ENCODE results near the gene PCSK4. TPM values are rescaled to one million over a fixed set of nuclear protein-coding genes. Genes with fewer than 3 reads are reported as not detected.

Gene PCSK4
- total RNA-seq, 1 experiment from 2014 or later = 0.96 TPM

DNA sequence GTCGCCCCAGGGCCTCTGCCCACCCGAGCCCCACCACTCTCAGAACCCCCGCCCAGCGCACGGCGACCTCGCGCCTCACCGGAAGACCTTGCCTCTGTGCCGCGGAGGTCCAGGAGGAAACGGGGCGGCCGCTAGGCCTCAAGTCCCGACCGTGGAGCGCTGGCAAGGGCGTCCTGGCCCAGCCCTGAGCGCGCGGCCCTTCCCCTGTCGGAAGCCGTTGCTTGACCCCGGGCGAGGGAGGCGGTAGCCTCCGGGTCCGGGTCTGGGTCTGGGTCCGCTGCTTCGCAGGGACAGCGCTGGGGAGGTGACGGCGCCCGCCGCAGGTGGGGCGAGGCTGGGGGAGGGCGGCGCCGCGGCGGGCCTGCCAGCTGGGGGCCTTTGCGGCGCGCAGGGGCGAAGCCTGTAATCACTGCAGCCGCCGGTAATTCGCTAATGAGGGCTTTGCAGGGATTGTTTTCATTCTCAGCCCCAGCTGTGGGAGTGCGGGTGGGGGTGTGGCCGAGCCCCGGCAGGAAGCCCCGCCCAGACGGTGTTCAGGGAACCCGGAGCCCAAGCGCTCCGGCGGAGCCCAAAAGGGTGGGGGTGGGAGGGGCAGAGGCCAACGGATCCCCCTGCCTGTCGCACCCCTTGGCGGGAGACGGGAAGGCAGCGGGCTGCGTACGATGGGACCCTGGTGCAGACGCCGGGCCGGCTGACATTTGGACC, 19.7 kb downstream of the PCSK4 start:
- DNase-seq (ENCODE audit: low read depth) = no peak

DNA sequence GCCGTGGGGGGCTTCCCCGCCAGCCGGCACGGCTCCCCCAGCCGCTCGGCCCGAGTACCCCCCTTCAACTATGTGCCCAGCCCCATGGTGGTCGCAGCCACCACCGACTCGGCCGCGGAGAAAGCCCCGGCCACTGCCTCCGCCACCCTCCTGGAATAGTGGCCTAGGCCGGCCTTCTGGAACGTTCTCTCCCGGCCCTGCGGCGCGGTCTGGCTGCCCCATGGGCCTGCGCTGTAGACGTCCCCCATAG, 20.2 kb downstream of the PCSK4 start:
- no peak for DNase-seq (ENCODE audit: low read depth)

DNA sequence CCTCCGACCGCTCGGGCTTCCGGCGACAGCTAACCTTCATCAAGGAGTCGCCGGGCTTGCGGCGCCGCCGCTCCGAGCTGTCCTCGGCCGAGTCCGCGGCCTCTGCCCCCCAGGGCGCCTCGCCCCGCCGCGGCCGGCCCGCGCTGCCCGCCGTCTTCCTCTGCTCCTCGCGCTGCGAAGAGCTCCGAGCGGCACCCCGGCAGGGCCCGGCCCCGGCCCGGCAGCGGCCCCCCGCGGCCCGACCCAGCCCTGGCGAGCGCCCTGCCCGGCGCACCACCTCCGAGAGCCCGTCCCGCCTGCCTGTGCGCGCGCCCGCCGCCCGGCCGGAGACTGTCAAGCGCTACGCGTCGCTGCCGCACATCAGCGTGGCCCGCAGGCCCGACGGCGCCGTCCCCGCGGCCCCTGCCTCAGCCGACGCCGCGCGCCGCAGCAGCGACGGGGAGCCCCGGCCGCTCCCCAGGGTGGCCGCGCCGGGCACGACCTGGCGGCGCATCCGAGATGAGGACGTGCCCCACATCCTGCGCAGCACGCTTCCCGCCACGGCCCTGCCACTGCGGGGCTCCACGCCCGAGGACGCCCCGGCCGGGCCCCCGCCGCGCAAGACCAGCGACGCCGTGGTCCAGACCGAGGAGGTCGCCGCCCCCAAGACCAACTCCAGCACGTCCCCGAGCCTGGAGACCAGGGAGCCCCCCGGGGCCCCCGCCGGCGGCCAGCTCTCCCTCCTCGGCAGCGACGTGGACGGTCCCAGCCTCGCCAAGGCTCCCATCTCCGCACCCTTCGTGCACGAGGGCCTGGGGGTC, 20.7 kb downstream of the PCSK4 start:
- DNase-seq (ENCODE audit: low read depth) = no peak

DNA sequence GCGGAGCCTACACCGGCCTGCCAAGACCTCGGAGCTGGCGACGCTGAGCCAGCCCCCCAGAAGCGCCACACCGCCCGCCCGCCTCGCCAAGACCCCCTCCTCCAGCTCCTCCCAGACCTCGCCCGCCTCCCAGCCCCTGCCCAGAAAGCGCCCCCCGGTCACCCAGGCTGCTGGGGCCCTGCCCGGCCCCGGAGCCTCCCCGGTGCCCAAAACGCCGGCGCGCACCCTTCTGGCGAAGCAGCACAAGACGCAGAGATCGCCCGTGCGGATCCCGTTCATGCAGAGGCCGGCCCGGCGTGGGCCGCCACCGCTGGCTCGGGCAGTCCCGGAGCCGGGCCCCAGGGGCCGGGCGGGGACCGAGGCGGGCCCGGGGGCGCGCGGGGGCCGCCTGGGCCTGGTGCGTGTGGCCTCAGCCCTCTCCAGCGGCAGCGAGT, 21.3 kb downstream of the PCSK4 start:
- no peak for DNase-seq (ENCODE audit: low read depth)

DNA sequence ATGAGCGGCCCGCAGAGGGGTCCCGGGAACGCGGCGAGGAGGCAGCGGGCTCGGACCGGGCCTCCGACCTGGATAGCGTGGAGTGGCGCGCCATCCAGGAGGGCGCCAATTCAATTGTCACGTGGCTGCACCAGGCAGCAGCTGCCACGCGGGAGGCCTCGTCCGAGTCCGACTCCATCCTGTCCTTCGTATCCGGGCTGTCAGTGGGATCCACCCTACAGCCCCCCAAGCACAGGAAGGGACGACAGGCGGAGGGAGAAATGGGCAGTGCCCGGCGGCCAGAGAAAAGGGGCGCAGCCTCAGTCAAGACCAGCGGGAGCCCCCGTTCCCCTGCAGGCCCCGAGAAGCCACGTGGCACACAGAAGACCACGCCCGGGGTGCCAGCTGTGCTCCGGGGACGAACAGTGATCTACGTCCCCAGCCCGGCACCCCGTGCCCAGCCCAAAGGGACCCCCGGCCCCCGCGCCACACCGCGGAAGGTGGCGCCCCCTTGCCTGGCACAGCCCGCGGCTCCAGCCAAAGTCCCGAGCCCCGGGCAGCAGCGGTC, 21.8 kb downstream of the PCSK4 start:
- DNase-seq (ENCODE audit: low read depth) = no peak

DNA sequence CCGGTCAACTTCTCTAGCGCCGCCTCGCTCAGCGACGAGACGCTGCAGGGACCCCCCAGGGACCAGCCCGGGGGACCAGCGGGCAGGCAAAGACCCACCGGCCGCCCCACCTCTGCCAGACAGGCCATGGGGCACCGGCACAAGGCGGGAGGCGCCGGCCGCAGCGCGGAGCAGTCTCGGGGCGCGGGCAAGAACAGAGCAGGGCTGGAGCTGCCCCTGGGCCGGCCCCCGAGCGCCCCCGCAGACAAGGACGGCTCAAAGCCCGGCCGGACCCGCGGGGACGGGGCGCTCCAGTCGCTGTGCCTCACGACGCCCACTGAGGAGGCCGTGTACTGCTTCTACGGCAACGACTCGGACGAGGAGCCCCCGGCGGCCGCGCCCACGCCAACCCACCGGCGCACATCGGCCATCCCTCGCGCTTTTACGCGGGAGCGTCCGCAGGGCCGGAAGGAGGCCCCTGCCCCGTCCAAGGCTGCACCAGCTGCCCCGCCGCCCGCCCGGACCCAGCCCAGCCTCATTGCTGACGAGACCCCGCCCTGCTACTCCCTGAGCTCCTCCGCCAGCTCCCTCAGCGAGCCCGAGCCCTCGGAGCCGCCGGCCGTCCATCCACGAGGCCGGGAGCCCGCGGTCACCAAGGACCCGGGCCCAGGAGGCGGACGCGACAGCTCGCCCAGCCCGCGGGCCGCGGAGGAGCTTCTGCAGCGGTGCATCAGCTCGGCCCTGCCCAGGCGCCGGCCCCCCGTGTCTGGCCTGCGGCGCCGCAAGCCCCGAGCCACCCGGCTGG, 22.5 kb downstream of the PCSK4 start:
- DNase-seq (ENCODE audit: low read depth) = no peak

DNA sequence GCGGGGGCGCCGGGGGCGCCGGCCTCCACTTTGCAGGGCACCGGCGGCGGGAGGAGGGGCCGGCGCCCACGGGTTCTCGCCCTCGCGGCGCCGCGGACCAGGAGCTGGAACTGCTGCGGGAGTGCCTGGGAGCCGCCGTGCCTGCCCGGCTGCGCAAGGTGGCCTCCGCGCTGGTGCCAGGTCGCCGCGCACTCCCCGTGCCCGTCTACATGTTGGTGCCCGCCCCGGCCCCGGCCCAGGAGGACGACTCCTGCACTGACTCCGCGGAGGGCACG, 23.0 kb downstream of the PCSK4 start:
- no peak for DNase-seq (ENCODE audit: low read depth)

DNA sequence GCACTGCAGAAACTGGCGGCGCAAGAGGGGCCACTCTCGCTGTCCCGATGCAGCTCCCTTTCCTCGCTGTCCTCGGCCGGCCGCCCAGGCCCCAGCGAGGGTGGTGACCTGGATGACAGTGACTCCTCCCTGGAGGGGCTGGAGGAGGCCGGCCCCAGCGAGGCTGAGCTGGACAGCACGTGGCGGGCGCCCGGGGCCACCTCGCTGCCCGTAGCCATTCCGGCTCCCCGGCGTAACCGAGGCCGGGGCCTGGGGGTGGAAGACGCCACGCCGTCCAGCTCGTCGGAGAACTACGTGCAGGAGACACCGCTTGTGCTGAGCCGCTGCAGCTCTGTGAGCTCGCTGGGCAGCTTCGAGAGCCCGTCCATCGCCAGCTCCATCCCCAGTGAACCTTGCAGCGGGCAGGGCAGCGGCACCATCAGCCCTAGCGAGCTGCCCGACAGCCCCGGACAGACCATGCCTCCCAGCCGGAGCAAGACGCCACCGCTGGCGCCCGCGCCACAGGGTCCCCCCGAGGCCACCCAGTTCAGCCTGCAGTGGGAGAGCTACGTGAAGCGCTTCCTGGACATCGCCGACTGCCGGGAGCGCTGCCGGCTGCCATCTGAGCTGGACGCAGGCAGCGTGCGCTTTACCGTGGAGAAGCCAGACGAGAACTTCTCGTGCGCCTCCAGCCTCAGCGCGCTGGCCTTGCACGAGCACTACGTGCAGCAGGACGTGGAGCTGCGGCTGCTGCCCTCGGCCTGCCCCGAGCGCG, 23.5 kb downstream of the PCSK4 start:
- no peak for DNase-seq (ENCODE audit: low read depth)

DNA sequence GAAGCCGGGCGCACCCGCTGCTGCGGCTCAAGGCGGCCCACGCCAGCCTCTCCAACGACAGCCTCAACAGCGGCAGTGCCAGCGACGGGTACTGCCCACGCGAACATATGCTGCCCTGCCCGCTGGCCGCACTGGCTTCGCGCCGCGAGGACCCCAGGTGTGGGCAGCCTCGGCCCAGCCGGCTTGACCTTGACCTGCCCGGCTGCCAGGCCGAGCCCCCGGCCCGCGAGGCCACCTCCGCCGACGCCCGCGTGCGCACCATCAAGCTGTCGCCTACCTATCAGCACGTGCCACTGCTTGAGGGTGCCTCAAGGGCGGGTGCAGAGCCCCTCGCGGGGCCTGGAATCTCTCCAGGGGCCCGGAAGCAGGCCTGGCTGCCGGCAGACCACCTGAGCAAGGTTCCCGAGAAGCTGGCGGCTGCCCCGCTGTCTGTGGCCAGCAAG, 24.1 kb downstream of the PCSK4 start:
- DNase-seq (ENCODE audit: low read depth) = no peak

DNA sequence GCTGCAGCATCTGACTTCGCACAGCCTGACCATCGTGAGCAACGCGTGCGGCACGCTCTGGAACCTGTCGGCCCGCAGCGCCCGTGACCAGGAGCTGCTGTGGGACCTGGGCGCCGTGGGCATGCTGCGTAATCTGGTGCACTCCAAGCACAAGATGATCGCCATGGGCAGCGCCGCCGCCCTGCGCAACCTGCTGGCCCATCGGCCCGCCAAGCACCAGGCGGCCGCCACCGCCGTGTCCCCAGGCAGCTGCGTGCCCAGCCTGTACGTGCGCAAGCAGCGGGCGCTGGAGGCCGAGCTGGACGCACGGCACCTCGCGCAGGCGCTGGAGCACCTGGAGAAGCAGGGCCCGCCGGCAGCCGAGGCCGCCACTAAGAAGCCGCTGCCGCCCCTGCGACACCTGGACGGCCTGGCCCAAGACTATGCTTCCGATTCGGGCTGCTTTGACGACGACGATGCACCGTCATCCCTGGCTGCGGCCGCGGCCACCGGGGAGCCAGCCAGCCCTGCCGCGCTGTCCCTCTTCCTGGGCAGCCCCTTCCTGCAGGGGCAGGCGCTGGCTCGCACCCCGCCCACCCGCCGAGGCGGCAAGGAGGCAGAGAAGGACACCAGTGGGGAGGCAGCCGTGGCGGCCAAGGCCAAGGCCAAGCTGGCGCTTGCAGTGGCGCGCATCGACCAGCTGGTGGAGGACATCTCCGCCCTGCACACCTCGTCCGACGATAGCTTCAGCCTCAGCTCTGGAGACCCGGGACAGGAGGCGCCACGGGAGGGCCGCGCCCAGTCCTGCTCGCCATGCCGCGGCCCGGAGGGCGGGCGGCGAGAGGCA, 24.7 kb downstream of the PCSK4 start:
- DNase-seq (ENCODE audit: low read depth) = no peak

DNA sequence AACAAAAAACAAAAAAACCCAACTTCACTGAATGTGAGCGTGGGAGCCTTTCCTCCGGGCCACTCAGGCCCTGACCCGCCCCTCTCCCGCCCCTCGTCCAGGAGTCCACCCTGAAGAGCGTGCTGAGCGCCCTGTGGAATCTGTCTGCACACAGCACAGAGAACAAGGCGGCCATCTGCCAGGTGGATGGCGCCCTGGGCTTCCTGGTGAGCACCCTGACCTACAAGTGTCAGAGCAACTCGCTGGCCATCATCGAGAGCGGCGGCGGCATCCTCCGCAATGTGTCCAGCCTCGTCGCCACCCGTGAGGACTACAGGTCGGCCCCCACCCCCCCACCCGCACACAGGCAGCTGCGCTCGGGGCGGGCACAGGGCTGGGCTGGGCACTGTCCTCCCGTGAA, 28.3 kb downstream of the PCSK4 start:
- DNase-seq (ENCODE audit: low read depth) = no peak

DNA sequence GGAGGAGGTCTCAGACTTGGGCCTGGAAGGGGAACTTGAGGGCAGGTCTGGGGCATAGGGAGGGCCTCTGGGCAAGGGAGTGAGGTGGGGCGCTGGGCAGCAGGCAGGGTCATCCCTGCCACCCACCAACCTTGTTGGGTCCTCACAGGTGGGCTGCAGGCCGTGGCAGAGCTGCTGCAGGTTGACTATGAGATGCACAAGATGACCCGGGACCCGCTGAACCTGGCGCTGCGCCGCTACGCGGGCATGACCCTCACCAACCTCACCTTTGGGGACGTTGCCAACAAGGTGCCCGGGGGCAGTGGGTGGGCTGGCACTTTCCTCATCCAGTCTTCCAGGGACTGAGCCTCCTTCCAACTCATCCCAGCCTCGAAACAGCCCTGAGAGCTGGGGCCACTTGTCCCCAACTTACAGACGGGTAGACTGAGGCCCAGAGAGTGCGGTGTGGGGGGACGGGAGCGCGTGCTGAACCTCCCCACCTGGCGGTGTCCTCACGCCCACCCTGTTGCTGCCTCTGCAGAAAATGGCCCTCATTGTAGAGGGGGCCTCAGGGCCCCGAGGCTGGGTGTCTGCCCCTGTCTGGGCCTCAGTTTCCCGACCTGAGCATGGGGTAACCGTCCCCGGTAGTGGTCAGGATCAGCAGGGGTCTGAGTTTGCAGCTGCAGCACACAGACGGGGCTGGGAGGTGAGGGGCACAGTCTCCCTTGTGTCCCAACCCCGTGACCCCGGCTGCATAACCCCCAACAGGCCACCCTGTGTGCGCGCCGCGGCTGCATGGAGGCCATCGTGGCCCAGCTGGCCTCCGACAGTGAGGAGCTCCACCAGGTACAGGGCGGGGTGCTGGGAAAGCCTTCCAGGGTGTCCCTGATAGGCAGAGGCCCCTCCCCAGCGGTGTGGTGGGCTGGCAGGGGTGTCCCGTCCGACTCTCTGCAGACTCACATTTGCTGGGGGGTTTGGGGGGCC, 29.8 kb downstream of the PCSK4 start:
- no peak for DNase-seq (ENCODE audit: low read depth)

DNA sequence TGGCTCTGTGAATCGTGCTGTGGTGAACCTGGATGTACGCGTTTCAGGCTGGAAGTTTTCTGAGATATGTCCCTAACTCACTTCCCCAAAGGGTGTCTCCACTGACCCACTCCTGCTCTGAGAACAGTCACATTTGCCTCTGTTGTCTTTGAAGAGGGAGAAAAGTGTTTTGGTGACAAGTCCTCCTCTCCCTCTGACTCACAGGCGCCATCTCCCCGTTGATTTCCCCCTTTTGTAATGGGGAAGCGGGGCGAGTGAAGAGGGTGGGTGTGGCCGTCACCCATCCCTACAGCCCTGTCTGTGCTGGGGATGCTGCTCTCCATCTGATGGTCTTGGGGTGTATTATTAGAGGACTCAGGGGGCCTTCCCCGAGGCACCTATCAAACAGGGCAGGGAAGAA, 30.7 kb downstream of the PCSK4 start:
- DNase-seq (ENCODE audit: low read depth) = peak; percentile 36

DNA sequence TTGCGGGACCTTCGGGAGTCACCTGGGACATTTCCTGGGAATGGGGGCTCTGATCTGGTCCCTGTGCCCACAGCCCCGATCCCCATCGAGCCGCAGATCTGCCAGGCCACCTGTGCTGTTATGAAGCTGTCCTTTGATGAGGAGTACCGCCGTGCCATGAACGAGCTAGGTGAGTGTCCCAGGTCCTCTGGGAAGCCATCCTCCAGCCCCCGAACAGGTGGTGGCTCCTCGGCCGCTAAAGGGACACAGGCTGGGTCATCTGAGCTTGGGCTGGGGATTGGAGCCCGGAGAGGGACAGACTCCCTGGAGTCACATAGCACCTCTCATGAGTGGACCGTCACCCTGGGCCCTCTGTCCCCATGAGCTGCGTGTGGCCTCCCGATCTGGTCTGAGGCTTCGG, 32.3 kb downstream of the PCSK4 start:
- DNase-seq (ENCODE audit: low read depth) = no peak

DNA sequence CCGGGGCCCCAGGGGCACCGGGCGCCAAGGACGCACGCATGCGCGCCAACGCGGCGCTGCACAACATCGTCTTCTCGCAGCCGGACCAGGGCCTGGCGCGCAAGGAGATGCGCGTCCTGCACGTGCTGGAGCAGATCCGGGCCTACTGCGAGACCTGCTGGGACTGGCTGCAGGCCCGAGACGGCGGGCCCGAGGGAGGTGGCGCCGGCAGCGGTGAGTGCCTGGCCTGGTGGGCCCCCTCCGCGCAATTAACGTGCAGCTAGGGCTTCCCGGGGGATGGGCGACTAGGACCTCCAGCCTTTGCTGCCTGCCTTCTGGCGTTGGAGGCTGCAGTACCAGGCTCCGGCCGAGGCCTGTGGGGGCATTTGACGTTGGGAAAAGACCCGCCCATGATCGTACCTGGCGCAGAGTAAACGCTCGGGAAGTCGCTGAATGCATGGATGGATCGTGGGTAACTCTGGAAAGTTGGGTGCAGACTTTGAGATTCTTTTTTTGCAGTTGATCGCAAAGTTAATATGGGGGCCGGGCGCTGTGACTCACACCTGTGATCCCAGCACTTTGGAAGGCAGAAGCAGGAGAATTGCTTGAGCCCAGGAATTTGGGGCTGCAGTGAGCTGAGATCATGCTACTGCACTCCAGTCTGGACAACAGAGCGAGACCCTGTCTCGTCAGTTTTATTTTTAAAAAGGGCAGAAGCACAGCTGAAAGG, 33.0 kb downstream of the PCSK4 start:
- no peak for DNase-seq (ENCODE audit: low read depth)

DNA sequence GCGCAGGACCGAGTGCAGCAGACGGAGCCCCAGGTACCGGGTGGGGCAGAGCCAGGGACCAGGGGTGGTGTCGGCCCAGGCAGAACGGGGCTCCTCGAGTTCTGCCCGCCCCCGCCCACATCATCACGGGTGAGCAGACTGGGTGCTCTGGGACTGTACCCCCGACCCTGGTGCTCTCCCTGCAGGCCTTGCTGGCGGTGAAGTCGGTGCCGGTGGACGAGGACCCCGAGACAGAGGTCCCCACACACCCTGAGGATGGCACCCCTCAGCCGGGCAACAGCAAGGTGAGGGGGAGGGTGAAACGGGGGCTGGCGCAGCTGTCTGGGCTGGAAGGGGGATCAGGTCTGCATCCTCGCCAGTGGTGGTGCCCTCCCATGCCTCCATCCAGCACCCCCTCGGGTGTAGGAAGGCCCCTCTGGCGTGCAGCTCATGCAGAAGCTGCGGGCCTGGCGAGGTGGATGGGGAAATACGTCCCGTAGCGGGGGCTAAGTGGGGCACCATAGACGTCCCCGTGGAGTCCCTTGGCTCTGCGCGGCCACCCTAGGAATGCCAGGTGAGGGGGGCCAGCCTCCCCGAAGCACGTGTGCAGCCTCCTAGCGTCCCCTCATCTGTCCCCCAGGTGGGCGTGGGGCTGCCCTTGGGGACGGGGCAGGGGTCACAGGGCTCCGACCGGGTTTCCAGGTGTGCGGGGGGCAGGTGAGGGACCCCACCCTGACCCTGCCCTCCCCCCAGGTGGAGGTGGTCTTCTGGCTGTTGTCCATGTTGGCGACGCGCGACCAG, 33.8 kb downstream of the PCSK4 start:
- DNase-seq (ENCODE audit: low read depth) = no peak

DNA sequence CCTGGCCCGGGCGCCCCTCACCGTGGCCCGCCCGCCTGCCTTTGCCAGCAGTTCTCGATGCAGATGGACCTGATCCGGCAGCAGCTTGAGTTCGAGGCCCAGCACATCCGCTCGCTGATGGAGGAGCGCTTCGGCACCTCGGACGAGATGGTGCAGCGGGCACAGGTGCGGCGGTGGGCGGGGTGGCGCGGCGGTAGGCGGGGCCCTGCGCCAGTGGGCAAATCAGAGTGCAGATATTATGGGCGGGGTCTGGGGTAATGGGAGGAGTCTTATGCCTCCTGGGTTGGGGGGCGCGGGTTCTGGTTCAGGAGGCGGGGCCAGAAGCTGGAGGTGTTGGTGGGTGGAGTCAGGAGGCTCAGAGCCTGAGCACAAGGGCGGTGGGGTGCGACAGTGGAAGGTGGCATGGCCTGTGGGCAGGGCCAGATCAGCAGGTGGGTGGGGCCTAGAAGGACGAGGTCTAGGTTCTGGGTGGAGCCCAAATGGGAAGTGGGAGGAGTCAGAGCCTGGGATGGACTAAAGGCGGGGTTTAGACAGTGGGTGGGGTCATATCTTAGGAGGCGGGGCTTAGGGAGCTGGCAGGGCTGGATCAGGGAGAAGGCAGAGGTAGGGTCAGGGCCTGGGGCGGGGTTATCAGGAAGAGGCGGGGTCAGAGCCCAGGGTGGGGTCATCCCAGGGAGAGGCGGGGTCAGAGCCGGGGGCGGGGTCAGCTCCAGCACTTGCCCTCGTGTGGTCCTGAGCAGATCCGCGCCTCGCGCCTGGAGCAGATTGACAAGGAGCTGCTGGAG, 34.6 kb downstream of the PCSK4 start:
- DNase-seq (ENCODE audit: low read depth) = peak; percentile 39

DNA sequence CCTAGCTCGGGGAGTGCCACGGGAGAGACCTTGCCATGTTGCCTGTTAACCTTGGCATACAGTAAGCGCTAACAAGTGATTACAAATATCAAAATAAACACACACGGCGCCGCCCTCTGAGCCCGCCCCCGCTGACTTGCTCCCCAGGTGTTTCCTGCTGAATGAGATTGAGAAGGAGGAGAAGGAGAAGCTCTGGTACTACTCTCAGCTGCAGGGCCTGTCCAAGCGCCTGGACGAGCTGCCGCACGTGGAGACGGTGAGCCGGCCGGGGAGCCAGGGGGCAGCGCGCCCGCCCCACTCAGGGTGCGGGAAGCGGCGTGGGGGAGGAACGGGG, 35.2 kb downstream of the PCSK4 start:
- DNase-seq (ENCODE audit: low read depth) = no peak

All from M059J (cell line).